HL-60 (cell line): Measurements from ENCODE around the gene PRCD.
"Not testable (repeated sequence)": the region's sequence is repeated elsewhere in the genome, so short reads cannot be mapped to it uniquely, and the experiment has no call there.

Source experiments
- DNase-seq, 2 experiments: peaks; one replicate each; pipeline ENCODE4 v3.0.0-alpha.2; 2010 to 2020; ENCODE audit warnings: low read depth in 1 of 2, low spot score in 1 of 2
- H3K27ac ChIP-seq: fragments of 250-450 bp; sonication (Bioruptor Pico); replicated peaks from 2 replicates; pipeline ENCODE4 v1.5.1; 2020; ENCODE audit warnings: mild to moderate bottlenecking, moderate library complexity
- H3K27me3 ChIP-seq: fragments of 250-450 bp; sonication (Bioruptor Pico); 2 replicates; pipeline ENCODE4 v1.5.1; 2021; ENCODE audit warnings: mild to moderate bottlenecking, moderate library complexity; ENCODE audit not compliant: insufficient read depth, poor library complexity, severe bottlenecking
- H3K4me3 ChIP-seq: replicated peaks from 2 replicates; pipeline ENCODE4 v1.5.1; 2011; ENCODE audit warnings: mild to moderate bottlenecking, control low read depth, low read length; ENCODE audit not compliant: insufficient read depth
- CTCF ChIP-seq: IDR thresholded peaks from one replicate; pipeline ENCODE4 v1.5.1; 2011; ENCODE audit warnings: low read length, control low read depth, inconsistent platforms; ENCODE audit not compliant: insufficient read depth
- GABPA ChIP-seq: IDR thresholded peaks from 2 replicates; pipeline ENCODE4 v1.6.1; 2012; ENCODE audit warnings: low read depth
- POLR2AphosphoS5 ChIP-seq: IDR thresholded peaks from 2 replicates; pipeline ENCODE4 v1.6.1; 2012; ENCODE audit warnings: low read depth
- REST ChIP-seq: IDR thresholded peaks from 2 replicates; pipeline ENCODE4 v1.6.1; 2012; ENCODE audit warnings: low read depth; ENCODE audit not compliant: insufficient replicate concordance
- SPI1 ChIP-seq: IDR thresholded peaks from 2 replicates; pipeline ENCODE4 v1.6.1; 2012; ENCODE audit warnings: low read depth, mild to moderate bottlenecking, borderline replicate concordance

Gene PRCD

GRCh38 chr17:76502341-76503211 is 37.3 kb upstream of the PRCD start:
- Histone ChIP-seq H3K27ac (peak overlapping the region; percentile 44; the same call in 1 of the 2 replicates), H3K27me3 (peaks cover 3% of the 10 kb centered on the region), H3K4me3 (no peak overlapping the region)
- peak in 1 of 2 experiments; percentile 48 for DNase-seq
- TF ChIP-seq POLR2AphosphoS5, result no peak
- no peak for TF ChIP-seq SPI1
- TF ChIP-seq CTCF, result no peak
- no peak for TF ChIP-seq REST
- no peak for TF ChIP-seq GABPA

GRCh38 chr17:76504117-76504516 is 35.7 kb upstream of the PRCD start:
- H3K27me3 ChIP-seq, result peaks cover 4% of the 10 kb centered on the region
- TF ChIP-seq SPI1, result no peak
- no peak for TF ChIP-seq GABPA
- no peak for TF ChIP-seq POLR2AphosphoS5
- TF ChIP-seq CTCF, result no peak
- no peak for TF ChIP-seq REST
- no peak for DNase-seq
- H3K4me3 ChIP-seq, result no peak overlapping the region
- H3K27ac ChIP-seq, result no peak overlapping the region

GRCh38 chr17:76506408-76507345 is 33.2 kb upstream of the PRCD start:
- no peak overlapping the region for H3K4me3 ChIP-seq
- TF ChIP-seq CTCF, result peak; percentile 82
- no peak for TF ChIP-seq SPI1
- H3K27ac ChIP-seq, result no peak overlapping the region
- peaks cover 4% of the 10 kb centered on the region for H3K27me3 ChIP-seq
- DNase-seq, result peak in 1 of 2 experiments; percentile 77

GRCh38 chr17:76508472-76509063 is 31.3 kb upstream of the PRCD start:
- H3K4me3 ChIP-seq, H3K27ac ChIP-seq, DNase-seq, H3K27me3 ChIP-seq: not testable (repeated sequence)
